Right lobe of liver (tissue), 4 donors: ENCODE results near the gene RAB26.

Experiments
- POLR2A ChIP-seq: fragments of 450-650 bp; IDR thresholded peaks from one replicate; pipeline ENCODE4 v1.6.1; 2017; ENCODE audit warnings: antibody characterized with exemption, mild to moderate bottlenecking
- TF ChIP-seq, protein P1 (sequence below), 4 donors: fragments of 200-600 bp in 3 of 4; fragments of 450-650 bp in 1 of 4; IDR thresholded peaks; one replicate each; pipeline versions ENCODE4 v1.5.1 to v1.8.0; 2016 to 2022; ENCODE audit warnings: antibody characterized with exemption in 4 of 4, mild to moderate bottlenecking in 2 of 4
- donor health status: DM: no; HTN: no; CAD: no.
- donor health status: DM: no; HTN: no; CAD: no.
- donor health status: DM: no; HTN: yes; CAD: no.

DNA sequence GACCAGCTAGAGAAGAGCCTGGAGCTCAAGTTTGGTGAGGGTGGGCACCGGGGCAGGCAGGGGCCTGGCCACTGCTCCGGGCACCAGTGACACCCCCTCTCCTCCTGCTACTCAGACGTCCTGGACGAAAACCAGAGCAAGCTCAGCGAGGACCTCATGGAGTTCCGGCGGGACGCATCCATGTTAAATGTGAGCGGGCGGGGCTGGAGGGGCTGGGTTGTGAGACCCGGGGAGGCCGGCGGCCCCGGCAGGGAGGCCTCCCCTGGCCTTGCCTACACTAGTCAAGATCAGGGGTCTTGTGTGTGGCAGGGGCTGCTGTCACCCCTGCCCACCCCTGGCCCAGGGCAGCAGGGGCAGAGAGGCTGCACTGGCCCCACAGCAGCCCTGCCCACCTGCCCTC, 24.9 kb downstream of the RAB26 start:
- TF ChIP-seq, protein P1, sequence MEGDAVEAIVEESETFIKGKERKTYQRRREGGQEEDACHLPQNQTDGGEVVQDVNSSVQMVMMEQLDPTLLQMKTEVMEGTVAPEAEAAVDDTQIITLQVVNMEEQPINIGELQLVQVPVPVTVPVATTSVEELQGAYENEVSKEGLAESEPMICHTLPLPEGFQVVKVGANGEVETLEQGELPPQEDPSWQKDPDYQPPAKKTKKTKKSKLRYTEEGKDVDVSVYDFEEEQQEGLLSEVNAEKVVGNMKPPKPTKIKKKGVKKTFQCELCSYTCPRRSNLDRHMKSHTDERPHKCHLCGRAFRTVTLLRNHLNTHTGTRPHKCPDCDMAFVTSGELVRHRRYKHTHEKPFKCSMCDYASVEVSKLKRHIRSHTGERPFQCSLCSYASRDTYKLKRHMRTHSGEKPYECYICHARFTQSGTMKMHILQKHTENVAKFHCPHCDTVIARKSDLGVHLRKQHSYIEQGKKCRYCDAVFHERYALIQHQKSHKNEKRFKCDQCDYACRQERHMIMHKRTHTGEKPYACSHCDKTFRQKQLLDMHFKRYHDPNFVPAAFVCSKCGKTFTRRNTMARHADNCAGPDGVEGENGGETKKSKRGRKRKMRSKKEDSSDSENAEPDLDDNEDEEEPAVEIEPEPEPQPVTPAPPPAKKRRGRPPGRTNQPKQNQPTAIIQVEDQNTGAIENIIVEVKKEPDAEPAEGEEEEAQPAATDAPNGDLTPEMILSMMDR (IDR thresholded peaks at IDR 0.05), result no peak
- no peak for TF ChIP-seq POLR2A
